IPS-NIHi7 (cell line): ENCODE results near the gene MC3R.
A peak's percentile ranks its signal among the peaks of the same experiment; 100 is the strongest.
"Not testable (repeated sequence)": the region's sequence is repeated elsewhere in the genome, so short reads cannot be mapped to it uniquely, and the experiment has no call there.

ENCODE experiments used
- DNase-seq: peaks from one replicate; pipeline ENCODE4 v3.0.0; 2012; ENCODE audit warnings: mixed read lengths; ENCODE audit errors: extremely low spot score

The MC3R gene

GRCh38 chr20:56247954-56248782 lies at the start of gene MC3R:
TSS of gene MC3R (plus strand) at chr20:56248732. CDS start at chr20:56248844, 112 bp downstream.
- DNase-seq = peak; percentile 47

- DNase-seq = no peak
Observed at GRCh38 chr20:56200456-56200855, 48.1 kb upstream of the MC3R start.

- DNase-seq = no peak
Observed at GRCh38 chr20:56202493-56203077, 45.9 kb upstream of the MC3R start.

- no peak for DNase-seq
Observed at GRCh38 chr20:56204206-56204605, 44.3 kb upstream of the MC3R start.

GRCh38 chr20:56205346-56205745 lies 43.2 kb upstream of the MC3R start:
- DNase-seq = no peak

- DNase-seq = no peak
Observed at GRCh38 chr20:56207656-56208055, 40.9 kb upstream of the MC3R start.

GRCh38 chr20:56208121-56208520 lies 40.4 kb upstream of the MC3R start:
- no peak for DNase-seq

- DNase-seq = no peak
Observed at GRCh38 chr20:56211051-56211450, 37.5 kb upstream of the MC3R start.

GRCh38 chr20:56212091-56212490 lies 36.4 kb upstream of the MC3R start:
- DNase-seq = no peak

GRCh38 chr20:56213321-56213720 lies 35.2 kb upstream of the MC3R start:
- no peak for DNase-seq

GRCh38 chr20:56215115-56215514 lies 33.4 kb upstream of the MC3R start:
- DNase-seq = no peak

GRCh38 chr20:56217829-56218228 lies 30.7 kb upstream of the MC3R start:
- DNase-seq = no peak

GRCh38 chr20:56221186-56221585 lies 27.3 kb upstream of the MC3R start:
- DNase-seq = not testable (repeated sequence)

GRCh38 chr20:56222201-56222600 lies 26.3 kb upstream of the MC3R start:
- DNase-seq = no peak

GRCh38 chr20:56222945-56223344 lies 25.6 kb upstream of the MC3R start:
- no peak for DNase-seq

GRCh38 chr20:56223352-56223751 lies 25.2 kb upstream of the MC3R start:
- DNase-seq = no peak

- no peak for DNase-seq
Observed at GRCh38 chr20:56228021-56228420, 20.5 kb upstream of the MC3R start.

GRCh38 chr20:56229812-56230211 lies 18.7 kb upstream of the MC3R start:
- no peak for DNase-seq

GRCh38 chr20:56234110-56234509 lies 14.4 kb upstream of the MC3R start:
- DNase-seq = no peak

- DNase-seq = no peak
Observed at GRCh38 chr20:56237335-56237734, 11.2 kb upstream of the MC3R start.

- DNase-seq = no peak
Observed at GRCh38 chr20:56244259-56244658, 4.3 kb upstream of the MC3R start.

- DNase-seq = no peak
Observed at GRCh38 chr20:56245761-56246160, 2.8 kb upstream of the MC3R start.

GRCh38 chr20:56249244-56249955 lies 868 bp downstream of the MC3R start:
- DNase-seq = peak; percentile 14
